Kidney (tissue), 14 donors: ENCODE measurements around the gene MARCHF2. TPM values are rescaled to one million over a fixed set of nuclear protein-coding genes. Genes with fewer than 3 reads are reported as not detected.

ENCODE experiments used
- DNase-seq, 5 donors: peaks; one replicate each; pipeline ENCODE4 v3.0.0-alpha.2; 2013 to 2020
- FAIRE-seq: peaks from 2 replicates; lab custom pipeline; 2012; peaks lifted over from hg19 to GRCh38; lab: Jason Lieb, UNC
- H3K27ac ChIP-seq, 2 donors: one replicate each; pipeline ENCODE4 v1.7.0; 2013; ENCODE audit warnings: low read depth in 2 of 2, low read length in 2 of 2, inconsistent platforms in 1 of 2
- H3K27me3 ChIP-seq: one replicate; pipeline ENCODE4 v1.7.1; 2013; ENCODE audit warnings: low read length, inconsistent platforms; ENCODE audit not compliant: control insufficient read depth, insufficient read depth
- H3K36me3 ChIP-seq, 3 donors: one replicate each; pipeline versions ENCODE4 v1.7.0 to v1.7.1; 2013; ENCODE audit warnings: low read length in 3 of 3, control low read depth in 1 of 3, inconsistent platforms in 1 of 3; ENCODE audit not compliant: insufficient read depth in 3 of 3, control insufficient read depth in 2 of 3
- H3K4me1 ChIP-seq, 3 donors: one replicate each; pipeline versions ENCODE4 v1.7.0 to v1.7.1; 2013; ENCODE audit warnings: low read length in 3 of 3, inconsistent platforms in 1 of 3, low read depth in 1 of 3; ENCODE audit not compliant: control insufficient read depth in 2 of 3, insufficient read depth in 2 of 3
- H3K4me3 ChIP-seq, 3 donors: one replicate each; pipeline versions ENCODE4 v1.7.0 to v1.8.1; 2013; ENCODE audit warnings: low read length in 3 of 3, control low read depth in 1 of 3, inconsistent platforms in 1 of 3
- H3K9ac ChIP-seq, 3 donors: one replicate each; pipeline versions ENCODE4 v1.7.0 to v1.7.1; 2013; ENCODE audit warnings: low read length in 3 of 3, control low read depth in 1 of 3, inconsistent platforms in 1 of 3
- H3K9me3 ChIP-seq, 3 donors: one replicate each; pipeline versions ENCODE4 v1.7.0 to v1.7.1; 2013; ENCODE audit warnings: low read length in 3 of 3, control low read depth in 1 of 3, inconsistent platforms in 1 of 3; ENCODE audit not compliant: control insufficient read depth in 2 of 3, insufficient read depth in 1 of 3
- CTCF ChIP-seq: IDR thresholded peaks from 3 replicates; pipeline ENCODE4 v1.5.1; 2012; ENCODE audit warnings: mild to moderate bottlenecking, moderate library complexity, borderline replicate concordance; ENCODE audit not compliant: insufficient read depth; ENCODE audit errors: extremely low read depth
- intact Hi-C: fragments of 100-400 bp; cut with DNase I; formaldehyde crosslinking; loops from one replicate; pipeline ENCODE4 v1.11.1; 2022
- polyA plus RNA-seq: library from polyadenylated mRNA; stranded (reverse); fragments of 350-450 nt; fragmentation: Illumina TruSeq; extraction: RNeasy Lipid Tissue Mini Kit (QIAGEN cat#74804); gene quantifications from one replicate; pipeline ENCODE4 v1.2.3, GENCODE V29; 2014; ENCODE audit warnings: low read depth, low replicate concordance; ENCODE audit not compliant: insufficient read depth
- total RNA-seq: library from RNA; stranded (reverse); fragmentation: NEBNext Ultra II Directional; extraction: Animal tissue kit (Norgen Biotek cat#: 25700); gene quantifications from one replicate; pipeline ENCODE4 v1.2.1, GENCODE V29; 2021
- donor health status: control.
- donor health status: control.
- donor health status: control.
- donor health status: control.
- donor health status: control.
- donor health status: DM: yes; HTN: yes; CAD: no.
- donor health status: Normal renal cell carcinoma (clear cell type).

The MARCHF2 gene
- total and polyA plus RNA-seq, 2 donors from 2014 or later = 46.5 to 48.4 TPM

GRCh38 chr19:8366121-8366581 is 47.0 kb upstream of the MARCHF2 start:
- TF ChIP-seq CTCF = no peak
- DNase-seq = peak in 1 of 5 donors; percentile 40
- peaks cover 0 to 25% (median 9%) of the 10 kb centered on the region in 3 donors for H3K4me1 ChIP-seq

GRCh38 chr19:8366961-8367326 is 46.2 kb upstream of the MARCHF2 start:
- no peak for TF ChIP-seq CTCF
- intact Hi-C loops = no loop called here
- peaks cover 0 to 25% (median 6%) of the 10 kb centered on the region in 3 donors for H3K4me1 ChIP-seq
- no peak overlapping the region for H3K4me3 ChIP-seq
- DNase-seq (peak in 1 of 5 donors; percentile 35), FAIRE-seq (no peak)
- no peaks in the 10 kb centered on the region for H3K36me3 ChIP-seq
- no peaks in the 10 kb centered on the region for H3K9me3 ChIP-seq
- peak overlapping the region; percentile 20 to 47 for H3K27ac ChIP-seq
- no peak overlapping the region for H3K9ac ChIP-seq
- H3K27me3 ChIP-seq = peaks cover 3% of the 10 kb centered on the region

More at GRCh38 chr19:8366121-8366581, 47.0 kb upstream of the MARCHF2 start:
- no peak overlapping the region for H3K4me3 ChIP-seq
- H3K36me3 ChIP-seq = no peaks in the 10 kb centered on the region
- H3K9ac ChIP-seq = no peak overlapping the region
- no peak overlapping the region for H3K27ac ChIP-seq
- H3K9me3 ChIP-seq = no peaks in the 10 kb centered on the region
- peaks cover 3% of the 10 kb centered on the region for H3K27me3 ChIP-seq
- intact Hi-C loops = no loop called here
- FAIRE-seq = no peak

GRCh38 chr19:8367327-8368001 is 45.6 kb upstream of the MARCHF2 start:
- peak overlapping the region; percentile 37 to 47 for H3K27ac ChIP-seq
- intact Hi-C loops = no loop called here
- H3K27me3 ChIP-seq = peaks cover 3% of the 10 kb centered on the region
- H3K9me3 ChIP-seq = no peaks in the 10 kb centered on the region
- H3K4me1 ChIP-seq = peaks cover 0 to 20% (median 3%) of the 10 kb centered on the region in 3 donors
- no peak overlapping the region for H3K4me3 ChIP-seq
- DNase-seq (peak; percentile 93 to 98 (median 93)), FAIRE-seq (no peak)
- TF ChIP-seq CTCF = no peak
- no peak overlapping the region for H3K9ac ChIP-seq
- H3K36me3 ChIP-seq = no peaks in the 10 kb centered on the region
